H9 (cell line): ENCODE measurements around the gene CPLX4. TPM values are rescaled to one million over a fixed set of nuclear protein-coding genes. Genes with fewer than 3 reads are reported as not detected.

Source experiments
- DNase-seq: peaks from one replicate; pipeline ENCODE4 v3.0.0-alpha.2; 2017
- H2AFZ ChIP-seq: one replicate; pipeline ENCODE4 v1.6.1; 2013; ENCODE audit warnings: mild to moderate bottlenecking, low read length, control low read depth, moderate library complexity
- H2AK5ac ChIP-seq: 2 replicates; pipeline ENCODE4 v1.6.1; 2013; ENCODE audit warnings: low read length, control low read depth, mixed read lengths; ENCODE audit not compliant: insufficient read length
- H2BK120ac ChIP-seq: one replicate; pipeline ENCODE4 v1.6.1; 2013; ENCODE audit warnings: low read depth, mild to moderate bottlenecking, low read length, control low read depth, inconsistent platforms; ENCODE audit not compliant: poor library complexity, severe bottlenecking
- H2BK12ac ChIP-seq: 2 replicates; pipeline ENCODE4 v1.6.1; 2013; ENCODE audit warnings: low read length, control low read depth, mixed read lengths, low read depth; ENCODE audit not compliant: insufficient read length
- H2BK15ac ChIP-seq: 2 replicates; pipeline ENCODE4 v1.6.1; 2013; ENCODE audit warnings: low read depth, low read length, control low read depth
- H2BK20ac ChIP-seq: one replicate; pipeline ENCODE4 v1.6.1; 2013; ENCODE audit warnings: low read depth, mild to moderate bottlenecking, low read length, control low read depth, inconsistent platforms; ENCODE audit not compliant: poor library complexity, severe bottlenecking
- H2BK5ac ChIP-seq: 2 replicates; pipeline ENCODE4 v1.6.1; 2013; ENCODE audit warnings: low read length, control low read depth, mixed read lengths; ENCODE audit not compliant: insufficient read length
- H3K14ac ChIP-seq: 2 replicates; pipeline ENCODE4 v1.6.1; 2013; ENCODE audit warnings: low read length, control low read depth; ENCODE audit not compliant: insufficient read depth
- H3K18ac ChIP-seq: 2 replicates; pipeline ENCODE4 v1.6.1; 2013; ENCODE audit warnings: low read depth, mild to moderate bottlenecking, mixed read lengths, low read length, control low read depth; ENCODE audit not compliant: insufficient read length
- H3K23ac ChIP-seq: 2 replicates; pipeline ENCODE4 v1.6.1; 2013; ENCODE audit warnings: low read length, control low read depth, mixed read lengths, low read depth; ENCODE audit not compliant: insufficient read length
- H3K23me2 ChIP-seq: 2 replicates; pipeline ENCODE4 v1.6.1; 2013; ENCODE audit warnings: low read depth, mild to moderate bottlenecking, mixed read lengths, low read length, control low read depth; ENCODE audit not compliant: insufficient read length, poor library complexity, severe bottlenecking
- H3K27ac ChIP-seq: 2 replicates; pipeline ENCODE4 v1.5.1; 2013; ENCODE audit warnings: low read length, control low read depth, mixed read lengths, low read depth; ENCODE audit not compliant: insufficient read length
- H3K27me3 ChIP-seq: 2 replicates; pipeline ENCODE4 v1.6.1; 2013; ENCODE audit warnings: low read length, control low read depth, inconsistent platforms; ENCODE audit not compliant: insufficient read depth
- H3K4ac ChIP-seq: 2 replicates; pipeline ENCODE4 v1.6.1; 2013; ENCODE audit warnings: low read depth, mild to moderate bottlenecking, control low read depth, inconsistent platforms, low read length, moderate library complexity
- H3K4me1 ChIP-seq: 2 replicates; pipeline ENCODE4 v1.6.1; 2013; ENCODE audit warnings: low read length, control low read depth, inconsistent platforms; ENCODE audit not compliant: insufficient read depth
- H3K4me2 ChIP-seq: 2 replicates; pipeline ENCODE4 v1.6.1; 2013; ENCODE audit warnings: low read length, control low read depth, mixed read lengths; ENCODE audit not compliant: insufficient read length, insufficient read depth
- H3K56ac ChIP-seq: 2 replicates; pipeline ENCODE4 v1.6.1; 2013; ENCODE audit warnings: low read depth, mild to moderate bottlenecking, mixed read lengths, low read length, control low read depth; ENCODE audit not compliant: insufficient read length
- H3K79me1 ChIP-seq: 2 replicates; pipeline ENCODE4 v1.6.1; 2013; ENCODE audit warnings: low read depth, mild to moderate bottlenecking, moderate library complexity, low read length, control low read depth, inconsistent platforms; ENCODE audit not compliant: insufficient read depth, poor library complexity, severe bottlenecking
- H3K79me2 ChIP-seq: 2 replicates; pipeline ENCODE4 v1.6.1; 2013; ENCODE audit warnings: low read length, control low read depth, inconsistent platforms; ENCODE audit not compliant: insufficient read depth
- H3K9ac ChIP-seq: 2 replicates; pipeline ENCODE4 v1.6.1; 2013; ENCODE audit warnings: low read length, control low read depth, mixed read lengths; ENCODE audit not compliant: insufficient read length; ENCODE audit errors: extremely low read depth
- H3K9me3 ChIP-seq: one replicate; pipeline ENCODE4 v1.6.1; 2013; ENCODE audit warnings: low read depth, low read length, inconsistent platforms; ENCODE audit not compliant: control insufficient read depth
- H3T11ph ChIP-seq: one replicate; pipeline ENCODE4 v1.6.1; 2013; ENCODE audit warnings: mild to moderate bottlenecking, low read length, control low read depth, inconsistent platforms
- H4K20me1 ChIP-seq: one replicate; pipeline ENCODE4 v1.6.1; 2013; ENCODE audit not compliant: control insufficient read depth, insufficient read length, insufficient read depth
- H4K5ac ChIP-seq: 2 replicates; pipeline ENCODE4 v1.6.1; 2013; ENCODE audit warnings: low read depth, mild to moderate bottlenecking, mixed read lengths, low read length, control low read depth; ENCODE audit not compliant: insufficient read length
- H4K8ac ChIP-seq: replicated peaks from 2 replicates; pipeline ENCODE4 v1.6.1; 2013; ENCODE audit warnings: low read length, control low read depth, mixed read lengths, low read depth; ENCODE audit not compliant: insufficient read length
- H4K91ac ChIP-seq: 2 replicates; pipeline ENCODE4 v1.6.1; 2013; ENCODE audit warnings: low read depth, mild to moderate bottlenecking, moderate library complexity, mixed read lengths, low read length, control low read depth; ENCODE audit not compliant: insufficient read length
- H3K27ac Mint-ChIP-seq, 3 experiments: 2 replicates in 2 of 3; 3 replicates in 1 of 3; pipeline ENCODE4 v1.8.0; 2020 to 2021; ENCODE audit warnings: mixed read lengths in 3 of 3, mild to moderate bottlenecking in 1 of 3, moderate library complexity in 1 of 3
- H3K27me3 Mint-ChIP-seq: 2 replicates; pipeline ENCODE4 v1.8.0; 2021; ENCODE audit warnings: low read depth, mild to moderate bottlenecking, moderate library complexity, mixed read lengths
- H3K36me3 Mint-ChIP-seq, 3 experiments: 2 replicates in 2 of 3; 3 replicates in 1 of 3; pipeline ENCODE4 v1.8.0; 2020 to 2021; ENCODE audit warnings: low read depth in 3 of 3, mixed read lengths in 3 of 3; ENCODE audit not compliant: insufficient read depth in 1 of 3
- H3K4me1 Mint-ChIP-seq, 2 experiments: 2 replicates each; pipeline ENCODE4 v1.8.0; 2020; ENCODE audit warnings: mixed read lengths in 2 of 2
- H3K4me3 Mint-ChIP-seq, 2 experiments: 2 replicates in 1 of 2; 3 replicates in 1 of 2; pipeline ENCODE4 v1.8.0; 2020 to 2021; ENCODE audit warnings: mild to moderate bottlenecking in 2 of 2, mixed read lengths in 2 of 2, moderate library complexity in 1 of 2
- H3K9me3 Mint-ChIP-seq, 2 experiments: 2 replicates in 1 of 2; 3 replicates in 1 of 2; pipeline ENCODE4 v1.8.0; 2020; ENCODE audit warnings: mild to moderate bottlenecking in 2 of 2, mixed read lengths in 2 of 2, moderate library complexity in 1 of 2
- CTCF ChIP-seq: fragments of 200-600 bp; sonication (generic); conservative IDR thresholded peaks from 3 replicates; pipeline ENCODE4 v1.8.0; 2021; ENCODE audit warnings: antibody characterized with exemption, mild to moderate bottlenecking
- WGBS: extraction: QIAGEN DNeasy Blood & Tissue Kit; methylation state at CpG from one replicate; pipeline ENCODE4 v1.1.7; 2013; ENCODE audit warnings: missing lambda C conversion rate, low lambda C conversion rate, mixed read lengths; ENCODE audit not compliant: insufficient read length; ENCODE audit errors: extremely low coverage; 5-methylcytosine and 5-hydroxymethylcytosine counted together
- total RNA-seq: library from RNA; stranded (reverse); gene quantifications from 2 replicates; pipeline ENCODE4 v1.2.1, GENCODE V29; 2021

The CPLX4 gene
- total RNA-seq, 1 experiment from 2014 or later, result not detected

- Histone ChIP-seq H3K79me2 (no peaks in the 10 kb centered on the region; the same call in 1 of the 2 replicates), H2AK5ac (no peak overlapping the region), H3K56ac (no peak overlapping the region)
Measured at GRCh38 chr18:59354731-59355130, 36.3 kb upstream of the CPLX4 start.

More at GRCh38 chr18:59354731-59355130, 36.3 kb upstream of the CPLX4 start:
- Mint-ChIP-seq H3K9me3 (peaks cover 0 to 2% of the 10 kb centered on the region in 2 experiments; a peak in 1 of 5 replicates), H3K4me1 (peaks cover 11 to 12% of the 10 kb centered on the region in 2 experiments), H3K27me3 (peaks cover 4% of the 10 kb centered on the region), H3K4me3 (no peak overlapping the region), H3K36me3 (peaks cover 23 to 54% (median 53%) of the 10 kb centered on the region in 3 experiments), H3K27ac (no peak overlapping the region)
- no peak overlapping the region for H3K18ac ChIP-seq
- WGBS, result no CpG with 5 or more reads among the region's 2 CpGs
- no peak overlapping the region for H3K23ac ChIP-seq
- TF ChIP-seq CTCF, result no peak
- H4K20me1 ChIP-seq, result no peaks in the 10 kb centered on the region
- no peak overlapping the region for H3K9ac ChIP-seq
- no peak overlapping the region for H2BK12ac ChIP-seq
- no peak overlapping the region for H3K14ac ChIP-seq
- H2BK120ac ChIP-seq, result no peak overlapping the region
- H3K4me1 ChIP-seq, result no peaks in the 10 kb centered on the region
- no peak overlapping the region for H3K27ac ChIP-seq
- H3K79me1 ChIP-seq, result peaks cover 5% of the 10 kb centered on the region
- no peak for DNase-seq
- H2BK5ac ChIP-seq, result no peak overlapping the region
- no peak overlapping the region for H4K8ac ChIP-seq
- H3K23me2 ChIP-seq, result peaks cover 4% of the 10 kb centered on the region
- no peaks in the 10 kb centered on the region for H3K27me3 ChIP-seq
- no peaks in the 10 kb centered on the region for H3K9me3 ChIP-seq
- no peak overlapping the region for H3K4me2 ChIP-seq
- no peak overlapping the region for H2BK20ac ChIP-seq
- no peak overlapping the region for H2AFZ ChIP-seq
- H3T11ph ChIP-seq, result no peak overlapping the region
- H3K4ac ChIP-seq, result no peak overlapping the region
- no peak overlapping the region for H2BK15ac ChIP-seq
- H4K5ac ChIP-seq, result no peak overlapping the region
- H4K91ac ChIP-seq, result no peak overlapping the region
